Measurements from ENCODE around the gene PSMD6. TPM values are rescaled to one million over a fixed set of nuclear protein-coding genes. Genes with fewer than 3 reads are reported as not detected.

PSMD6 gene
- total RNA-seq, 4 donors from 2014 or later = 73.1 to 97.4 (median 79.5) TPM

DNA sequence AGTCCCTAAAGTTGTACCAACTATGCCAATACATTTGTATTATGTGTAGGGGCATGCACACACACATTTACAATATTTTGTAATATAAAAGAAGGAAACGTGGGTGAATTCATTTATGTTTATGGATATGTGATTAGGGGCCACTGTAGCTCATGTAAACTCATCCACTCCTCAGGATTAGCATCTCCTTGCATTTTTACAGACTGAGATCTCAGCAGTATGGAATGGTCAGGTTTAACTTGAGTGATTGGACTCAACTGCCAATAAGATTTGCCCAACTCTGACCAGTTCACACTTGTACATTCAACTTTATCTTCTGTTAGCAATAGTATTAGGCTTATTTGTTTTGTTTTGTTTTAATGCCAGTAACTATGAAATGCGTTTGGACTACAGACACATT, 36.5 kb downstream of the PSMD6 start:
- H3K4me1 ChIP-seq = no peaks in the 10 kb centered on the region

GRCh38 chr3:63986146-63986545, 37.1 kb downstream of the PSMD6 start:
- no peaks in the 10 kb centered on the region for H3K27me3 ChIP-seq
- ATAC-seq = no peak
- H3K9me3 ChIP-seq = no peaks in the 10 kb centered on the region
- H3K27ac ChIP-seq = no peak overlapping the region
- WGBS, 2 donors (ENCODE audit: low coverage in 1 of 2) = 71 to 81% methylated on average over 6 to 7 of the region's 7 CpGs
- TF ChIP-seq, protein P1, sequence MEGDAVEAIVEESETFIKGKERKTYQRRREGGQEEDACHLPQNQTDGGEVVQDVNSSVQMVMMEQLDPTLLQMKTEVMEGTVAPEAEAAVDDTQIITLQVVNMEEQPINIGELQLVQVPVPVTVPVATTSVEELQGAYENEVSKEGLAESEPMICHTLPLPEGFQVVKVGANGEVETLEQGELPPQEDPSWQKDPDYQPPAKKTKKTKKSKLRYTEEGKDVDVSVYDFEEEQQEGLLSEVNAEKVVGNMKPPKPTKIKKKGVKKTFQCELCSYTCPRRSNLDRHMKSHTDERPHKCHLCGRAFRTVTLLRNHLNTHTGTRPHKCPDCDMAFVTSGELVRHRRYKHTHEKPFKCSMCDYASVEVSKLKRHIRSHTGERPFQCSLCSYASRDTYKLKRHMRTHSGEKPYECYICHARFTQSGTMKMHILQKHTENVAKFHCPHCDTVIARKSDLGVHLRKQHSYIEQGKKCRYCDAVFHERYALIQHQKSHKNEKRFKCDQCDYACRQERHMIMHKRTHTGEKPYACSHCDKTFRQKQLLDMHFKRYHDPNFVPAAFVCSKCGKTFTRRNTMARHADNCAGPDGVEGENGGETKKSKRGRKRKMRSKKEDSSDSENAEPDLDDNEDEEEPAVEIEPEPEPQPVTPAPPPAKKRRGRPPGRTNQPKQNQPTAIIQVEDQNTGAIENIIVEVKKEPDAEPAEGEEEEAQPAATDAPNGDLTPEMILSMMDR (IDR thresholded peaks at IDR 0.05) = no peak
- TF ChIP-seq POLR2A (IDR thresholded peaks at IDR 0.05) = no peak
- no peak for TF ChIP-seq POLR2AphosphoS5 (IDR thresholded peaks at IDR 0.05)
- no peak for TF ChIP-seq EP300 (IDR thresholded peaks at IDR 0.05)
- no peak overlapping the region for H3K4me3 ChIP-seq
- peaks cover 0 to 95% of the 10 kb centered on the region in 2 donors for H3K36me3 ChIP-seq
- peaks cover 0 to 2% (median 0%) of the 10 kb centered on the region in 3 donors for H3K4me1 ChIP-seq

More for the DNA sequence above, 36.5 kb downstream of the PSMD6 start:
- ATAC-seq = no peak
- TF ChIP-seq EP300 (IDR thresholded peaks at IDR 0.05) (no peak), POLR2AphosphoS5 (IDR thresholded peaks at IDR 0.05) (no peak), POLR2A (IDR thresholded peaks at IDR 0.05) (no peak)
- TF ChIP-seq, protein P1 (IDR thresholded peaks at IDR 0.05) = no peak
- H3K36me3 ChIP-seq = peaks cover 0 to 95% of the 10 kb centered on the region in 2 donors
- H3K4me3 ChIP-seq = no peak overlapping the region
- no peak overlapping the region for H3K27ac ChIP-seq
- 61 to 75% methylated on average over 2 of the region's 2 CpGs for WGBS, 2 donors (ENCODE audit: low coverage in 1 of 2)
- H3K9me3 ChIP-seq = no peaks in the 10 kb centered on the region
- no peaks in the 10 kb centered on the region for H3K27me3 ChIP-seq

DNA sequence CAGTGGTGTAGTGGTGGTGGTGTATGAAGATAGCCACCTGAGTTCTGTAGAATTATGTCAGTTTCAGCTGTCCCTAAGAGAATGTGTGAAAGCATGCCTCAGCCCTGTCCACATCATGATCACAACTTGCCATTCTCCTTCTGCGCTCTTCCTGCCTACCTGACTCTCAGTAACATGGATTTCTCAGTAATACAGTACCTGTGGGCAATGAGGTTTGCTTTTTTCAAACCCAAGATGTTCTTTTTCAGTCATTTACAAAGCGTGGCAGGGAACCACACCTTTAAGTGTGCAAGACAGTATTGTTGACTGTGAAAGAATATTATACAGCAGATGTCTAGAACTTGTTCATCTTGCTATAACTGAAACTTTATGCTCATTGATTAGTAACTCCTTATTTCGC, 38.9 kb downstream of the PSMD6 start:
- no peaks in the 10 kb centered on the region for H3K9me3 ChIP-seq
- ATAC-seq = no peak
- H3K36me3 ChIP-seq = peaks cover 0 to 91% of the 10 kb centered on the region in 2 donors
- H3K27ac ChIP-seq = no peak overlapping the region
- 100% methylated on average over 2 to 3 of the region's 3 CpGs for WGBS, 2 donors (ENCODE audit: low coverage in 1 of 2)
- H3K4me3 ChIP-seq = no peak overlapping the region
- H3K27me3 ChIP-seq = no peaks in the 10 kb centered on the region
- no peak for TF ChIP-seq POLR2A (IDR thresholded peaks at IDR 0.05)
- TF ChIP-seq POLR2AphosphoS5 (IDR thresholded peaks at IDR 0.05) = no peak
- no peak for TF ChIP-seq EP300 (IDR thresholded peaks at IDR 0.05)
- TF ChIP-seq, protein P1 (IDR thresholded peaks at IDR 0.05) = no peak
- peaks cover 0 to 8% (median 0%) of the 10 kb centered on the region in 3 donors for H3K4me1 ChIP-seq

GRCh38 chr3:63981980-63982379, 41.3 kb downstream of the PSMD6 start:
- Histone ChIP-seq H3K27me3 (no peaks in the 10 kb centered on the region), H3K4me3 (no peak overlapping the region), H3K27ac (no peak overlapping the region), H3K9me3 (no peaks in the 10 kb centered on the region), H3K36me3 (peaks cover 0 to 67% of the 10 kb centered on the region in 2 donors), H3K4me1 (peaks cover 0 to 22% (median 10%) of the 10 kb centered on the region in 3 donors)
- TF ChIP-seq EP300 (IDR thresholded peaks at IDR 0.05) = no peak
- TF ChIP-seq, protein P1 (IDR thresholded peaks at IDR 0.05) = no peak
- no peak for TF ChIP-seq POLR2A (IDR thresholded peaks at IDR 0.05)
- no peak for TF ChIP-seq POLR2AphosphoS5 (IDR thresholded peaks at IDR 0.05)
- no peak for ATAC-seq
- 93 to 100% methylated on average over 3 of the region's 4 CpGs for WGBS, 2 donors (ENCODE audit: low coverage in 1 of 2)

DNA sequence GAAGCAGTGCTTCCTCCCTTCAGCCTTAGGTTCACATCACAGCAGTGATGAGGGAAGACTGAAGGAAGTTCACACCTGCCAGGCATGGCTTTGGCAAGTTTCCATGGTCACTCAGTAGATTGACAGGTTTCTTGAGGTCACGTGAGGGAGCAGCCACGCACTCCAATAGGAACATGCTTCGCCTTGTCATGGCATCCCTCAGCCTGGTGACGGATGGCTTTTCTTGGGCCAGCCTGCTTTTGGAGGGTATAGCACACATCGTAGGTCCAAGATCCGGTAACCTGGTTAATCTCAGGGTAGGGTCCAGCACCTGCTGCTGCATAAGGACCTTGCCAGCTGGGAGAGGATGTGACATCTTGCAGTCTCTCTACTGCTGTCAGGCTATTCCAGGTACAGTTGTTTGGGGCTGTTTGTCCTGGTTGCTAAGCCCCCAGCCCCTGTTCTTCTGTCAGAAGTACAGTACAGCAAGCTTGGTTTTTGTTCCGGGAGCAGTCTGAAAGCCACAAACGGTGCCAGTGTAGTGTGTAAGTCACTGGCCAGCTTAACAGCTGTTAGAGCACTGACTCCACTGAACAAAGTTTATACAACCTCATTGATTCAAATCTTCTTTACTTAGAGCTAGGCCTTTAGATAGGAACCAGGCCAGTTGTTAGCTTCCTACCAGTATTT, 42.3 kb downstream of the PSMD6 start:
- no peaks in the 10 kb centered on the region for H3K9me3 ChIP-seq
- 63 to 80% methylated on average over 1 to 5 of the region's 8 CpGs for WGBS, 2 donors (ENCODE audit: low coverage in 1 of 2)
- ATAC-seq = no peak
- peak overlapping the region in 2 of 4 donors; percentile 5 to 25 for H3K27ac ChIP-seq
- peaks cover 9 to 33% (median 17%) of the 10 kb centered on the region in 3 donors for H3K4me1 ChIP-seq
- H3K27me3 ChIP-seq = no peaks in the 10 kb centered on the region
- no peak overlapping the region for H3K4me3 ChIP-seq
- peaks cover 0 to 58% of the 10 kb centered on the region in 2 donors for H3K36me3 ChIP-seq
- TF ChIP-seq, protein P1 (IDR thresholded peaks at IDR 0.05) = no peak
